H4 (cell line): ENCODE data around the gene PHF19. TPM values are rescaled to one million over a fixed set of nuclear protein-coding genes. Genes with fewer than 3 reads are reported as not detected.

Source experiments
- DNase-seq: peaks from one replicate; pipeline ENCODE4 v3.0.0-alpha.2; 2015; ENCODE audit warnings: low spot score
- total RNA-seq: library from RNA; depleted of rRNA; stranded (reverse); fragments of >200 nt; shearing (Covaris generic); gene quantifications from 2 replicates; pipeline ENCODE4 v1.2.3, GENCODE V29; 2014

PHF19 gene
- total RNA-seq, 1 experiment from 2014 or later = 52.7 TPM

DNA sequence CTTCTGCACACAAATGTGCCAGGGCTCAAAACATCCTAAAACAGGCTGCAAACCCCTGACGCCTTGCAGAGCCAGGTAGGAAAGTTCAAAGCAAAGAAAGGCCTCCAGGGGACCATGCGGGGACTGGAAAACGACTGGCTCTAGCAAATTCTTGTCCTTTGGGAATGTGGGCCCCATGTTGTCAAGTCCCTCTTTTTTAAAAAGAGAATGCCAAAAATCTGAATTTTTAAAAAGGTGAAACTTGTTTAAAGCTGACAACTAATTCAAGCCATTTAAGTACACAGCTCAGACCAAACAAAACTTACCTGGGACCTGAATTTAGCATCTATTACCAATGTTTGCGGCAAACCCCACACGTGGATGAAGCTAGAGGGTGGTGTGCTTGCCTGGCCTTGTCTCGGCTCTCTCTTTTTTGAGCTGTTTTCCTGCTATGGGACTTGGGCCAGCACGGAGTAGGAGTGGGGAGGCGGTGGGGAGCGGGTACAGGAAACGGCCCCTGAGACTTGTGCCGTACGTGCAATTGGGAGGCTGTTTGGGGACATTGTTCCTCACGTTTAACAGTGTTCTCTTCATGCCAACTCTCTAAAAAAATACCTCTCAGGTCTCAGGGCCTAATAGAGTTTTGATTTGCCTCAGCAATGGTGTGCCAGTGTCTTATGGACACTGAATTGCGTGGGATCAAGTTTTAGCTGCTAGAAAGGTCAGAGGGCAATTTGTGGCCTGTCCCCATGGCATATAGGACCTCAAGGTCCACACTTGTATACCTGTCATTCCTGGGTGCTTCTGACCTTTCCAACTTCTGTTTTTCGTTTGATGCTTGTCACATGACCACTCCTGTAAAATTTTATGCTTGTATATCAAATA is 15.1 kb upstream of the PHF19 start:
- DNase-seq = no peak

DNA sequence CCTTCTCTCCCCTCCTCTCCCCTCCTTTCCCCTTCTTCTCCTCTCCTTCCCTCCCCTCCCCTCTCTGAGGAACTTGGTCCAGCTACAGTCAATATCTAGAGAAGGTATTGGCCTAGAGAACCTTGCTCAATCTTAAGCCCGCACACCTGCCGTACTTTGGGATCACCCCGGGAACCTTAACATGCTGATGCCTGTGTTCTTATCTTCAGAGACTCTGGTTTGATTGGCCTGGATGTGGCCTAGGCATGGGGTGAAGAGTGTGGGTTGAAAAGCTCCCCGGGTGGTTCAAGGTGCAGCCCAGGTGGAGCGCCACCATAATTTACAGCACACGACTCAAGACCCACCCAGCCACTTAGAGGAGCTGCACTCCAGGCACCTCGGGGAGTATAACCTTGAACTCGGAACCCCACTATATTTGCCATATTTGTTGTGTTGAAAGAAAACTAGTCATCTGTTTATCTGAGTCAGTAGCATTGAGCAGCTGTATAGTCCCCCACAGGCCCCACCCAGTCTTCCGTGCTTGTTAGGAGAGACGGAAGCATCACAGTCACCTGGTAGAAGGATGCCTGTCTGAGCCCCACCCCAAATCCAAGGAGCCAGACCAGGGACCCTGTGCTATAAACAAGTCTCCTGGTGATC is 14.4 kb upstream of the PHF19 start:
- no peak for DNase-seq

DNA sequence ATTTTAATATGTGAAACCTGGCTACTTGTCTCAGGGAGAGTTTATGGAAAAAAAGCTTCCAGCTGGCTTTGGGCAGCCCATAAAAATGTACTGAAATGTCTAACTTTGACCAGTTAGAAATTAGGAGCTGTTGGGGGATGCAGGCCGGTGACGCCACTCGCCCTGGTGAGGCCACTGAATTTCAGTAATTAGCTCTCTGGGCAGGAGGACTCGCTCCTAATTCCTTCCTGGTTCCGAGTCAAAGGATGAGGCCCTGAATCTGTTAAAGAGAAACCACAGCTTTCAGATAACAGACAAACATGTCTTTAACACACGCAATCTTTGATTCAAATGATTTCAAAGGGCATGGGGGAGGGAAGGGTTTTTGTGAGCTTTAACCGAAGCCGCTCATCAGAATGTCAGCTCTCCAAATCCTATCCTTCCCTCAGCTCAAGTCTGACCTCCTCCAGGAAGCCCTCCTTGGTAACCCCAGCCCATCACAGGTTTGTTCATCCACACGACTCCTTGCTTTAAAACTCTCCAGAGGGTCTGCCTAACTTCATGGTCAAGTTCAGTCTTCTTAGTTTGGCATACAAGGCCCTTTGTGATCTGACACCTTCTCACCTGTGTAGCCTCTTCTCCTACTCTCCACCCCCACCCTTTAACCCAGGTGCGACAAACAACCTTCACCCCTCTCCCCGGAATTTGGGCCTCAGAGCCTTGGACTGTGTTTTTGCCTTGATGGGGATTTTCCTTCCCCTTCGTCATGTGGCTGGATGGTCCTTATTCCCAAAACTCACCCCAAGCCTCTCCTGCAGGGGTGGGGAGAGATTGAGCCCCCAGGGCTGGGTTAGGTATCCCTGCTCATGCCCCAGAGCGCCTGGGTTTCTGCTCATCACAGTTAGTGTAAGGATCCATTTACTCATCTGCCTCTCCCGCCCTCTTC is 13.6 kb upstream of the PHF19 start:
- no peak for DNase-seq

DNA sequence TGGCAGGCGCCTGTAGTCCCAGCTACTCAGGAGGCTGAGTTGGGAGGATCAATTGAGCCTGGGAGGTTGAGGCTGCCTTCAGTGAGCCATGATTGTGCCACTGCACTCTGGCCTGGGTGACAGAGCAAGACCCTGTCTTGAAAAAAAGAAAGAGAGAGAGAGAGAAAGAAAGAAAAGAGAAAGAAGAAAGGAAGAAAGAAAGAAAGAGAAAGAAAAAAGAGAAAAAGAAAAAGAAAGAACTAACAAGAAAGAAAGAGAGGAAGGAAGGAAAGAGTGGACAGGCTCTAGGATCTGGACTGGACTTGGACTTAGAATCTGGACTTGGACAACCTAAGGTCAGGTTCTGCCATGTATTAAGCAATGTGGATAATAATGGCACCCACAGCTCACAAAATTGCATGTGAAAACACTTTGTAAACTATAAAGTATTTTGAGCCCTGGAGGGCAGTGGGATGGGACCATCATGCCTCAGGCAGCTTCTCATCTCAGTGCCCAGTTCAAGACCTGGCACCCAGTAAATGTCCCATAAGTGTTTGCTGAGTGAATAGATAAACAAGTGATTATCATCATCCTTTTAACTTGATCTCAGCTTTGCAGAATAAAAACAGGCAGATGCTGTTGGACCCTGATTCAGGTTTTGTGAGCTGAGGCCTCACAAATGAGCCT is 12.8 kb upstream of the PHF19 start:
- no peak for DNase-seq

DNA sequence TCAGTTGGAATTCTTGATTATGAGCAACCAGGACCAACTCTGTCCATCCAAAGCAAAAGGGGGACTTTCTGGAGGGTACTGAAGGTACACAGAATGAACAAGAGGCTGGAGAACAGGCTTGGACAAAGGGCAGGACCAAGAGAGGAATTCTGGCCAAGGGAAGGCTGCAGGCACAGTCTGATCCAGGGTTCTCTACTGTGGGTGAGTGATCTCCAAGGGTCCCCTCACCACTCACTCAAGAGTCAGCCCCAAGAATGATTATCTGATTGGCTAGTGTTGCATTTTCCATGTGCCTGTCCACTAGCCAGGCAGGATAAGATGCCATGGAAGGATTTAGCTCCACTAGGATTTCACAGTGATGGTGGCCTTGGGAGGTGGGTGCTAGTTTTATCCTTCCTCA is 11.6 kb upstream of the PHF19 start:
- DNase-seq = no peak

DNA sequence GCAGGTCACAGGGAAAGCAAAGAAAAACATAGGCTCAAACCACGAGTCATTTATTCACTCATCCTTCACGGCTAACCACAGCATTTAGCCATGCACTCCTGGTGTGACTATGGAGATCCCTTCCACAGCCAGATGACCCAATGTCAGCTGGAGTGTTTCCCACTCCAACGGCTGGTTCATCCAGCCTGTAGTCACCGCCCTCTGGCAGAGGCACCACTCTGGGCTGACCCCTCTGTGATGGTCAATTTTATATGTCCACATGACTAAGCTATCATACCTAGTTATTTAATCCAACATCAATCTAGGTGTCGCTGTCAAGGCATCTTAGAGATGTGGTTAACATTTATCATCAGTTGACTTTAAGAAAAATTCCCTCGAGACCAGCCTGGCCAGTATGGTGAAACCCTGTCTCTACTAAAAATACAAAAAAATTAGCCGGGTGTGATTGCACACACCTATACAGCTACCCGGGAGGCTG is 9.5 kb upstream of the PHF19 start:
- no peak for DNase-seq

DNA sequence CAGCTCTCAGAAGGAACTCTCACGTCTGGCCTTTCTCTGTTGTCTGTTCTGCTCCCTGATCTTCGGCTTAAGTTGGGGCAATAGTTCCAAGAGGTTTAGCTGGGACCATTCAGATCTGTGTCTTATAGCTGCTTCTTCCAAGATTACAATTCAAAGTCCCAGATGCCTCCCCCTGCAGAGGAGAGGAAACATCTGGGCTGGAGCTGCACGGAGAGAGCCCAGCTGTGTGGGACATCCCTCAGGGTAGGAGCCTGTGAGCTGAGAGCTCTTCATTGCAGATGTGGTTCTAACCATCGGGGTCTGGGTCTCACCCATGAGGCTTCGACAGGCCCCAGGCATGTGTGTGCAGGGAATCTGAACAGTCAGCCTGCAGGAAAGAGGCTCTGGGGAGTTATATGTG is 9.0 kb upstream of the PHF19 start:
- no peak for DNase-seq

DNA sequence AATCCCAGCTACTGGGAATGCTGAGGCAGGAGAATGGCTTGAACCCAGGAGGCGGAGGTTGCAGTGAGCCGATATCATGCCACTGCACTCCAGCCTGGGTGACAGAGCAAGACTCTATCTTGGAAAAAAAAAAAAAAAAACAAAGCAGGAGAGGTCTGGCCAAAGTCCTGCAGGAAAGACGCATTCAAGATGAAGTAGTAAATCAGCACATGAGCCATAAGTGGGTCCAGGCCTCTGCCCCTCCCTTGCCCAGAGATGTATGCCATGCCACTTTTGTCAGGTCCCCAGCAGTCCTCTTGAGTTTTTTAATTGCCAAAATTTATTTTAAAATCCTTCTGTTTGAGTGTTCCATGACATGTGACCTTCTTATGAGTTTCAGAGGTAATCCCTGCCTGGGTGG is 8.5 kb upstream of the PHF19 start:
- DNase-seq = no peak

DNA sequence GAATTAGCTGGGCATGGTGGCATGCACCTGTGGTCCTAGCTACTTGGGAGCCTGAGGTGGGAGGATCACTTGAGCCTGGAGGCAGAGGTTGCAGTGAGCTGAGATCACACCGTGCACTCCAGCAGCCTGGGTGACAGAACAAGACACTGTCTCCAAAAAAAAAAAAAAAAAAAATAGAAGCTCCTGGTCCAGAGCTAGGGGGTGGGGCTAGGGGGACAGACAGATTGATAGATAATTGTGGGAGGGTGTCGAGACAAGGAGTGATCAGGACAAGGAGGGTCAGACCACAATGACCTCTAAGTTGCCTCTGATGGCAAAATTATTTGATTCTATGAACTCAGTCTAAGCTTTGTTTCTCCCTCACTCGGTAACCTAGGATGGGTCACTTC is 6.6 kb upstream of the PHF19 start:
- DNase-seq = no peak

DNA sequence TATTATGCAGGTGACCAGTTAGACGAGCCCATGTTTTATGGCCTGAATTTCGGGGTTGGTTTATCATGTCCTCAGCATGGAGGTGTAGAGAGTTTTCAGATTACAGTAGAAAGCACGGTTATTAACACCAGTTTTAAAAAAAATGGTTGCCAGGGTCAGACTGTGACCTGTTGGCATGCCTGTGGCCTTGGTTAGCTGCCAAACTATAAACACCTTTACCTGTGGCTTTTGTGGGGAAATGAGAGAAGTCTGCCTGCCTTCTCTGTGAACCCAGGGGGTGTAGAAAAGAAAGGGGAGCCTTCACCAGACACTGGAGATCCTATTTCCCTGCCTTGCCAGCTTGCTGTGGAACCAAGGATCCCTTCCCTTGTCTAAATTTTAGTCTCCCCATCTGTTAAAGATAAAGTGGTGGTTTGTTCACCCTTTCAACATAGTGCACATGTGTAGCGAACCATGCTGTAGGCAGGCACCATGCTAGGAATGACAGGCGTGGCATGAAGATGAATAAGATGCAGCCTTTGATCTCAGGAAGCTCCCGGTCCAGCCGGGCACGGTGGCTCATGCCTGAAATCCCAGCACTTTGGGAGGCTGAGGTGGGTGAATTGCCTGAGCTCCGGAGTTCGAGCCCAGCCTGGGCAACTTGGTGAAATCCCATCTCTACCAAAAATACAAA is 6.1 kb upstream of the PHF19 start:
- no peak for DNase-seq

DNA sequence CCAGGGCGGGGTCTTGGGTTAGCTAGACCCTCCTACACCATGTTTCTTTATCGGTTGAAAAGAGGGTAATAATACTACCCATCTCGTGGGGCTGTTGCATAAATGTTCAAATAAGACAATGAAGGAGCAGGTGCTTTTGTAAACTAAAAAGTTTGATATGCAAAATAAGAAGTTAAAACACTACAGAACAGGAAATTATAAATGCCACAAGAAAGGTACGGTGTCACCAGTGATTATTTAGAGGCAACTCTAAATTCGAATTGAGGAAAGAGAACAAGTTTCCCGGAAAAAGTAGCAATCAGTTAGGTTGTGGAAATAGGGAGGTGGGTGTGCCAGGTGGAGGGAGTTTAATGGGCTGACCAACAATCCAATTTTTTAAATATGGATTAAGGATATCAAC is 2.5 kb upstream of the PHF19 start:
- no peak for DNase-seq

DNA sequence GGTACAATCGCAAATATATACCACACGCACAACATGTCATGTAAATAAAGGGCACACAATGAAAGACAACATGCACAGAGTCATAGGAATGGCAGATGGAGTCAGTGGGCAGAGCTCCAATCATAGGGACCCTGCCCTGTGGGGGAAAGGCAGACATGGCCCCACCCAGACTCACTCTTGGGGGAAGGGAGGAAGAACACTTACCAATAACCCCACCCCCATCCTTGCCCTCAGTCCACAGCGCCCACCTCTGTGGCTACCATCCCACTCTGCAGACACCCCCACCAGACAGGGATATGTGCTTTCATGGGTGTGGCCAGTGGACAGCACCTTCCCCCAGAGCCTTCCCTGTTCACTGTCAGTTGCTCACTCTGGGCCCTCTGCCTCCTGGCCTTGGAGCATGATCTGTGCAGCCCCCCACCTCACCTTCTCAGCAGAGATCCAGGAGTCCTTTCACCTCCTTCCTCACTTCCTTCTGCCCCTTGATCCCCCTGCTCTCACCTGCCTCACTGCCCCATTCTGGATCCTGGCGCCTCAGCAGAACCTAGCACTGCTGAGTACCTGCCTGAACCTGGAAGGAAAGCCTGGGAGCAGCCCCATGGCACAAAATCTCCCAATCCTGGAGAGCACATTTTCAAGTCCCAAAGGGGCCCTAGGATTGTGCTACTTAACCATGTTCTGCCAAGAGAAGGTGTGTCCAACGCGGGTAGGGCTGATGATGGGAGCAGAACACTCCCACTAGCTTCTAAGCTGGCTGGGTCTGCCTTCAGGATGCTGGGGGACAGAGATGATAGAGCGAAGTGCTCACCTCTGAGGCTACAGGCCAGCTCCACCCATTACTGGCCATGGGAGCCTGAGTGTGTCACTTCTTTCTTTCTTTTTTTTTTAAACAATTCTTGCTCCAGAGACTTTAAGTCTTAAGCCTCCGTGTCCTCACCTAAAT is 1.5 kb upstream of the PHF19 start:
- DNase-seq = no peak

DNA sequence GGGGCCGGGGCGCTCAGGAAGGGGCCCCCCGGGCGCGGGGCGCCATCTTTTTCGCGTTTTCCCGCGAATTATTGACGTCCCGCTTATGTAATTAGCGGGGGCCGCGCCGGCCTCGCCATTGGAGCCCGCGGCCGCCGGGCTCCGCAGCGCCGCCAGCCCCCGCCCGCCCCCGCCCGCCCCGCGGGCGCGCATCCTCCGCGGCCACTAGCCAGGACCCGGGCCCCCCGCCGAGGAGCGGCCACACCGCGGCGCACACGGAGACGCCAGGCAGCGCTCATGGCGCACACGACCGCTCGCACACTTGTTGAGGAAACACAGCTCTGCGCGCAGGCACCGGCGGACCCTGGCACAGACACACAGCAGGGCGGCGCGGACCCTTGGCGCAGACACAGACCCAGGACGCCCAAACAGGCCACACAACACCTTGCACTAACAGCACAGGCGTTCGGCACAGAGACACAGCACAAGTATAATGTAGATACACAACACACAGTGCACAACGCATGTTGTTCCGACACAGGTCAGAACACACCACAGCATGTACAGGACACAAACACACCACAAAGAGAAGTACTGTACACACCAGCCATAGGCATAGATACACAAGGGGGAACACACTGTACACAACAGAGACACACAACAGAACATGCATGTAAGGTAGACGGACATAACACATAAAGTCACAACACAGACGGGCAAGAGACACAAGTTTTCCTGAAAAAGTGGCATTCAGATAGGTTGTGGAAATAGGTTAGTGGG is 467 bp upstream of the PHF19 start:
- peak; percentile 41 for DNase-seq

DNA sequence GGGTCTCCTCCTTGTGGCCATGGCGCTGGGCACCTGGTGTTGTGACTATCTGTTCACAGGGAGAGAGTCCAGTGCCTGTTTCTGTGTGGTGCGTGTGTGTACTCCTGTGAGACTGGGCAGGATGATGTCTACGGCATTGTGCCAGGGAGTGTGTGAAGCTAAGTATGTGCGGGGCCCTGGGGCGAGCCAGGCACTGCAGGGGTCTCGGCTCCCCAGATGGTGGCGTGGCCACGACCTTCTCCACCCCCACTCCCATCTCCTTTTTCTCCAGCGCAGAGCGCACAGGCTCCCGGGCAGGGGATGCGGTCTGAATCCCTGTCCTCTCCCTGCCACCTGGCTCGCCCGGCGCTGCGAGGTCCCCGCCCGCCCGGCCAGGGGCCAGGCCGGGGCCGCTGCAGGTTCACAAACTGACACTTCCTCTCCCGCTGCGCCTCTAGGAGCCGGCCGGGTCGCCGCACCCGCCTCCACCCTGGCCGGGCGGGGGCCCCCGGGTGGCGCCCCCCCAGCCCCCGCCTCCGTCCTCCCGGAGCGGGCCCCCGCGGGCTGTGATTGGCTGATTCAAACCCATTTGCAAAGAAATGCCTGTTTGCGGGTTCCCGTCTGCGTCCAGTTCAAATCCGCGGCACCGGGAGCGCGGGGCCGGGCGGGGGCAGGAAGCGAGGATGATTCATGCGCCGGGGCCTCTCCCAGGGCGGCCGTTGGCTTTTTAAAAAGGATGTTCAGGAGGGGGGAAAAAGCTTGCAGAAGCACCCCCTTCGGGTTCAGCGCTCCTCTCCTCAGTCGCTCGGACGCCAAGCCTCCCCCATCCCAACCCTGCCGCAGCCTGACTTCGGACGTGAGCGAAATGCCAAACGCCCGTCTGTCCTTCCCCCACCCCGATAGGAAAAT is 790 bp downstream of the PHF19 start:
- DNase-seq = peak; percentile 86

DNA sequence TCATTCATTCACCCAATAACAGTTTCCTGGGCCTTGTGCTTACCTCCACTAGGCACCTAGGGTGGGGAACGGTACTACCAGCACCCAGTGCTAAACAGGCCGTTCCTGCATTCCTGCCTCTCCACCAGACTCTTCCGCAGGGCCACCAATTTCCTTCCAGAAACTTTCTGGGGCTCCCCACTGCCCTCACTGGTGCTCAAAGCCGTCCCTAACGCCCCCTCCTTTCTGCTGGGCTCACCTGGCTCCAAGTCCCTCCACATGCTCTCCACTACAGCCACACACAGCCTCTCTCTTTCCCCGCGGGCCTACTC is 1.4 kb downstream of the PHF19 start:
- DNase-seq = no peak

DNA sequence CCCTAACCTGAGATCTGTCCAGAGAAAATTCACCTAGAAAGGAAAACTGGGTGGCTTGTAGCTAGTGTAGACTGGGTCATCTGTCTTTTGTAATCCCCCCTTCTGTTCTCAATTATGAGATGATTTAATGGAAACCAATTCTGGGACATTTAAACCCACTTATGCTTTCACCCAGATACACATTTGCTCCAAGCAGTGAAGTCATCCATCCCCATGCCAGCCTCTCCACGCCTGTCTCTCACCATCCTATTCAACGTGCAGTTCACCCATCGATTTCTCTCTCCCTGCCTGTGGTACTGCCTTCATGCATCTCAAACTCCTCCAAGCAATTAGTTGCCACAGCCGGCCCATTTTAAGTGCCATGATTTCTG is 1.8 kb downstream of the PHF19 start:
- DNase-seq = no peak

DNA sequence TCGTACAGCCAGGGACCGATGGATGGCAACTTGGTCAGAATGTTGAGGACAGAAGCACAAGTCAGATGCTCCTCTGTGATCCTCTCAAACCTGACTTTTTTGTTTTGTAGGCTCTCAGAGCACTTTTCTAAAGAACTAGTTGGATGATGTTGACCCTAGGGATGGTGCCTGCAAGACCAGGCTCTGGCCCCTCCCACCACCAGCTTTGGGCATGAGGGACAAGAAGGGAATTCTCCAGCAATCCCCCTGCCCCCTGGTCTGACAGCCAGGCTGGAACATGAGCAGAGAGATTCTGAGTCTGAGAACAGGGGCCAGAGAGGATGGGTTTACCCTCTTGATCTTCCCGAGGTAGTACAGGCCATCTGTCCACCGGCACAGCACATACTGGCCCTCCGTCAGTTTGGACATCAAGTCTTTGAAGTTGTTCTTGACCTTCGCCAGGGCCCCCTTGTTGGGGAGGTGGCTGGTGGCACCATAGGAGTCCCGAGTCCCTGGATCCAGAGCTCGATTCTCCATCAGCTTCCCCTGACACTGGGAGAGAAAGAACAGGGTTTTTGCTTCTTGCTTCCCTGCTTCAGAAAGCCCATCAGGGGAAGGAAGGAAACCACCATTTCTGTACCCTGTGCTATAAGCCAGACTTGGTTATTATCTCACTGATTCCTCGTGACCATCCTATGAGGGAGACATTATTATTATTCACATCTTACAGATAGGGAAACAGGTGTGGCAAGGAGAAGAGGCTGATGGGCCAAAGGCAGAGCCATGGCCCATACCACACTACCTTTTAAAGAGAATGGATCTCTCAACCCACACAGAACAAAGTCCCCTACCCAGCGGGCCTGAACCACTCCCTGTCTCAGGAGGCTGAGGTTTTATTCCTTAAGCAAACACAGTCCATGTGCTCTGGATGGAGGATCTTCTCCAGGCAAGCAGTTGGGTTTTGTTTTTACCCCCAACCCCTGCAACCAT is 2.5 kb downstream of the PHF19 start:
- DNase-seq = no peak
